Measurements from ENCODE around the gene MTA3. TPM values are rescaled to one million over a fixed set of nuclear protein-coding genes. Genes with fewer than 3 reads are reported as not detected.

The MTA3 gene
- polyA plus RNA-seq, 3 donors = 69.0 to 78.7 (median 75.3) TPM

DNA sequence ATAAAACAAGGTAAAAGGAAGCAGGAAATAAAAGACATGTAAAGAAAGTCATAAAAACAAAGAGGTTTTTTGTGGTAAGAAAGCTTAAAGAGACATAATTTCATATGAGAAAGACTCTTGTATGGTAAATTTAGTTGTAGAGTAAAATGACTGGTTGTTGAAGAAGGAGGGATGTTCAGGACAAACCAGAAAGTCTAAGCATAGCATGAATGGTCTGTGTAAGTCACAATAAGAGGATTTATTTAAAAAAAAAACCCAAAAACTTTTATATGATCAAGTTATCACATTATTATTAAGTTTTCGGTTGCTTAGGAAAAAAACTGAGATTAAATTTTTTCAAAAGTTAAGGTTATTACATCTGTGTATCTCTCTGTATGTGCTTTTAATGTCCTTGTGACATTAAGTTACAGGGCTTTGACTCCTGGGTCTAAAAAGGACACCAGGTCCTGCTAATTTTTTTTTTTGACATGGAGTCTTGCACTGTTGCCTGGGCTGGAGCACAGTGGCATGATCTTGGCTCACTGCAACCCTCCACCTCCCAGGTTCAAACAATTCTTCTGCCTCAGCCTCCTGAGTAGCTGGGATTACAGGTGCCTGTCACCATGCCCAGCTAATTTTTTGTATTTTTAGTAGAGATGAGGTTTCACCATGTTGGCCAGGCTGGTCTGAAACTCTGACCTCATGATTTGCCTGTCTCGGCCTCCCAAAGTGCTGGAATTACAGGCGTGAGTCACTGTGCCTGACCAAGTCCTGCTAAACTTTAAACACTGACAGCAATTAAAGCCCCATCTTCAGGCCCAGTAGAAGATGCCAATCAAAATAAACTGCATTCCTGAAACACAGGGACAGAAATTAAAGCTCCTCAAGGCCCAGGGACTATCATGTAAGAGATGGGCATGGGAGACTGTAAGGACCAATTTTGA lies 209.7 kb downstream of the MTA3 start:
- no peak for DNase-seq (ENCODE audit: low read depth in 3 of 3, low spot score in 2 of 3)

DNA sequence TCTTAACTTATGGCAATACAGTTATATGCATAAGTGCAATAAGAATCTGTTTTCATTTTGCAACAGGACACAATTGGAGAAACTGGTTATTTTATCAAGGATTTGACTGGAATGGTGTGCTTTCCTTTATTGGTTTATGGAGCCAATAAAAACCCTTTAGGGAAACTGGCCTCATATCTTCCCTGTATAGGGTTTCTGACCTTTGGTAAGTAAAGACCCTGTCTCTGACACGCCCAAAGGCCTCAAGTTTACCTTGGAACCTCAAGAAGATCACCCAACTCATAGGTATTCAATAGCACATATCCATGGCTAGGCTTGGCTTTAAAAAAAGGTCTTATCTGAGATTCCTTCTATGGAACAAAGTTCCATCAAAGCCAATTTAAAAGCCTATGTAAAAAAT lies 212.7 kb downstream of the MTA3 start:
- no peak for DNase-seq (ENCODE audit: low read depth in 3 of 3, low spot score in 2 of 3)

DNA sequence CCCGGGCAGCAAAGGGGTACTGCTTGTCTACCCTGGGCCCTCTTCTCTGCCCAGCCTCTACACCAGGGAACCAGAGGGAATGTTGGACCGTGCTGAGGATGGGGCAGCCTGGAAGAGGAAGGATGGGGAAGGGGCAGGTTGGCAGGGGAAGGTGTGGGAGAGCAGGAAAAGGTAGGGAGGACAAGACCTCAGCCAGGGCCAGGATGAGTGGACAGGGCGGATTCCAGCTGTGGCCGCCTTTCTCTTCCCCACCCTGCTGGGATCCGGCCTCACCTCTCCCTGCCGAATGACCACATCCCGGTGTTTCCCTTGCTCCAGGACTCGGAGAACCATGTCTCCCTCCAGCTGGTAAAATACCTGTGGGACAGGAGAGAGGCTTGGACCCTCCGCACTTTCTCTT lies 215.1 kb downstream of the MTA3 start:
- DNase-seq (ENCODE audit: low read depth in 3 of 3, low spot score in 2 of 3) = no peak

DNA sequence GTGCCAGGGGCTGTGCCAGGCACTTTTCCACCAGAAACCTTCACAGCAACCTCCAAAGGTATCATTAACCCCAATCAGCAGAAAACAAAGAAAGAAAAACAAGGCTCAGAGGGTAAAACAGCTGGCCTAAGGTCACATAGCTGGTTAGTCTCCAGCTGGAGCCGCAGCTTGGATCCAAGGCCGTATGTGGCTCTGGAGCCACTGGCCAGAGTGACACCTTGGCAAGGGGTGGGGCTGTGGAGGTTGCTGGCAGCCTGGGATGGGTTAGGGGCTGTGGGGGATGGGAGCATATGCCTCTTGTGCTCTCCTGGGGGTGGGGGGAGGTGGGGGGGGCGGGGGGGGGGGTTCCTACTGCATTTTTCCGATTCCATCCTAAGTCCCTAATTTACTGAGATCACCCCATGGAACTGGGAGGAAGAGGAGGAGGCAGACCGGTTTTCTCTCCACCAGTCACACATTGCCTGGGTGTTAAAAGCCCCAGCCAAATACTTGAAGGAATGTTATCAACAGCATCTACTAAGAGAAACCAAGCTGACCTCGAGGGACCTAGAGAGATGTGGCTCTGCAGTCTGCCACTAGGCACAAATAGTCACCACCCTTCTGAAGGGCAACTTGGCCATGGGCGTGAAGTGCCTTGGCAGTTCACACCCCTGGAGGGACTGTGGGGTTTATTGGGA lies 215.9 kb downstream of the MTA3 start:
- no peak for DNase-seq (ENCODE audit: low read depth in 3 of 3, low spot score in 2 of 3)

DNA sequence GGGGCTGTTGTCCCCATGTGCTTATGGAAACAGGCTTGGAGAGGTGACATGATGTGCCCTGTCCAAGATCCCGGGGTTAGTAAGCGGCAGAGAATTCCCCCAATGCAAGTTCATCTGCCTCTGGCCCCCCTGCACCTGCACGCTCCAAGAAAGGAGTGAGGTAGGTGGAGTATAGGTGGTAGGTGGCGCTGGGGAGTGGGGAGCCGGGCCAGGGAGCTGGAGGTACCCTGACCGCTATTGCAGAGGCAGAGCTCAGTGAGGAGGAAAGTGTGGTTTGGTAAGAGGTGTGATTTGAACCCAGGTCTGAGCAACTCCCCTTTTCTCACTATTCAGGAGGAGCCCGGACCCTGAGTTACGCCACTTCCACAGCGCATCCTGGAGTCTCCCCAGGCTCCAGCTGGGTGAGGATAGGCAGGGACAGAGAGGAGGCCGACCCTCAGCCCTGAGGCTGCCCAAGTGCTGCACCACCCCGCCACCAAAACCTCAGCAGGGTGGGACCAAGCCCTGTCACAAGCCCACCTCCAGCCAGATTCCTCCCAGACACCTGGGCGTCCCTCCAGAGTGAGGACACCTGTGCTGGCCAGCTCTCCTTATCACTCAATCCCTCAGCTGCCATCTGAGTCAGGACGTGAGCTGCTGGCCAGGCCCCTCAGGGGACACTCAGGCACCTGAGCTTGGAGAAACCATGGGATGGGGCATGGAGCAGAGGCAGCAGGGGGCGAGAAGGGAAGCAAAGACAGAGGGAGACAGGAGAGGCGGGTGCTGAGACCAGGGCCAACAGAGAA lies 218.3 kb downstream of the MTA3 start:
- no peak for DNase-seq (ENCODE audit: low read depth in 3 of 3, low spot score in 2 of 3)

DNA sequence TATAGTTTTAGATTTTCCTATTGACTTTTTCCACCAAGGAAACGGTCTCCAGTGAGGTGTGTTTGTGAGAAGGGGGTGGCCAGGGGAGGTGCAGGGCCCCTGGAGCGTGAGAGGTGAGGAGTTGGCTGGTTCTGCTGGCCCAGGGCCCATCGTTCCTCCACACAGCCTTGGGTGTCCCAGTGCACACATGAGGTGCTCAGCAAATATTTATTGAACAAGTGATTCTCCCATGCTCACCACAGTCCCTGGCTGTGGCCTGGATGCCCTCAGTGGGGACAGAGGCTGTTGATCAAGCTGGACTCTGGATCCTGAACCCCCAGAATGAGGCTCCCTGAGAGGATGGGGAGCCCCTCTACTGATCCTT lies 219.0 kb downstream of the MTA3 start:
- no peak for DNase-seq (ENCODE audit: low read depth in 3 of 3, low spot score in 2 of 3)

DNA sequence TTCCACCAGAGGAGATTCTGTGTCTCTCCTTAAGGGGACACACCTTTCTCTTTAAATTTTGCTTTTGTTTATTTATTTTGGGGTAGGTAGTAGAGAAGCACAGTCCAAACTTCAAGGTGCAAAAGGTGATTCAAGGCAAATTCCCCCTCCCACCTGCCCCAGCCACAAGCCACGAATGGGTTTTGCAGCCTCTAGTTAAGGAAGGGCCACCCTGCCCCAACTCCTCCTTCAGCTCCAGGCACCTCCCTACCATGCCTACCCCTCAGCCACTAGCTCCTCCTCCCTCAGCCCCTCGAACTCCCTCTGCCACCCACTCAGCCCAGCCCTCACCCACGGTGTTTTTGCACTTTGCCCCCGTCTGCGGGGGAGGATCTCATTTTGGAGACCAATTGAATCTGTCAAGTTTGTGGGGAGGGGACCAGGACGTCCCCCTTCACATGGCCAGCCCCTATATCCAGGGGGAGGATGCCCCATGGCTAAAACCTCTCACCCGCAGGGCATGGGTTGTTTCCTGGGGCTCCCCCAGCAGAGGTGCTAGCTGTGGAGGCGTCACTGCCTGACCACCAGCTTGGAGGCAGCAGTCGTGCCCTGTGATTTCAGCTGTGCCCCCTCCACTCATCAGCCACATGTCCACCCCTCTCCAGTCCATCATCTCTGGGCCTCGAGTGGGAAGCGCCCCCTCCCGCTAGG lies 219.5 kb downstream of the MTA3 start:
- DNase-seq (ENCODE audit: low read depth in 3 of 3, low spot score in 2 of 3) = no peak

DNA sequence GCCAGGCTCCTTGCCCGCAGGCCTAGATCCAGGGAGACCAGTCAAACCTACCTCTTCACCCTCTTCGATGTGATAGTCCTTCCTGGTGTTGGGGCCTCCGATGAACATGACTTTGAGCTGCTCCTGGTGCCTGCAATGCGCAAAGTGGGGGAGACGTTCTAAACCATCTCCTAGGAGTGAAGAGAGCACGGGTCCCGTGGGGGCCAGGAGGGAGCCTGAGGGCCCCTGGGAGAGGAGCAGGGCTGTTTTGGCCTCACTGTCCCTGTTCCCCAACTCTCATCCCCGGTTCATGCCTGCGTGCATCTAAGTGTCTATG lies 220.0 kb downstream of the MTA3 start:
- DNase-seq (ENCODE audit: low read depth in 3 of 3, low spot score in 2 of 3) = no peak

DNA sequence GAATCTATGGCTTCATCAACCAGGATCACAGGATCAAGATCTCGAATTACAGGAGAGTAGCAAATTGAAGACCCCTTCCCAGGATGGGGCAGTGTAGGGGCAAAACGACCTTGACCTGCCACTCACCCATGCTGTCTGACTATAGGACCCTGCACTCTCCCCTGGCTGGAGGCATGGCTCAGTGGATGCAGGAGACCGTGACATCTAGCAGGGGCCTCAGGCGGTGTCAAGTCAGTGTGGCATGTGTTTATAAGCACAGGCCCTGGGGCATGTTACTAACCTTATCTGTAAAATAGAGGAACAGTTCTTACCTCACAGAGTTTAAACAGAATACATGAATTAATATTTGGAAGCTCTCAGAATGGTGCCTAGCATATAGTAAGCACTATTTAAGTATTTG lies 220.4 kb downstream of the MTA3 start:
- DNase-seq (ENCODE audit: low read depth in 3 of 3, low spot score in 2 of 3) = no peak

DNA sequence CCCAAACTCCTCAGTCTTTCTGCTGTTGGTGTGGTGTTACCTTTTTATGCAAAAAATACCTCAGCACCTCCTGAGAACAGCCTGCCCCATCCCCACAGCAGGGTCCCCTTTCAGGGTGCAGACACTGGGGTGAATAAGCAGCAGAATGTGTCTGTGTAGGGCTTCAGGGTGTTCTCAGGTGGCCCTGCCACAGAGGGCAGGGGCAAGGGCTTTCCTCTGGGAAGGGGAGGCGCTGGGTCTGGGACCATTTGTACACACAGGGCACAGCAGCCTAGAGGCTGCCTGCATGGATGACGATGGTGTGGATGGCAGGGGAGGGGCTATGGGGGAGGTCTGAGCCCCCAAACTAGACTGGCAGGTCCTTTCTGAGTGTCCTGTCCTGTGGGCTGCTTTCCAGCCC lies 221.3 kb downstream of the MTA3 start:
- DNase-seq (ENCODE audit: low read depth in 3 of 3, low spot score in 2 of 3) = no peak

DNA sequence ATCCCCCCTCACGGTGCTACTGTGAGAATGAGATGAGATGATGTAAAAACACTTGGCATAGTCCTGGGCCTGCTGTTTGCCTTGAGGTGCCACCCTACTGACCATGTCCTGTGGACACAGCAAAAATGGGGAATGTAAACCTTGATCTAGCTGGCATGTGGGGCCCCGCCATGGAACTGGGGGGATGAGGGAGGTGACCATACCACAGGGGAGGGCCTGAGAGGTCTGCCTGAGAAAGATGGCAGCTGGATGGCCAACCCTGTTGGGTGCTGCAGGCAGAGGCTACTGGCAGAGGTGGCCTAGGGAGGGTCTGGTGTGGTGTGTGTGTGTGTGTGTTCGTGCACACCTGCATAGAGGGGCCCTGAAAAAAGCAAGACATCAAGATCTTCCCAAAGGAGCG lies 223.2 kb downstream of the MTA3 start:
- DNase-seq (ENCODE audit: low read depth in 3 of 3, low spot score in 2 of 3) = no peak

DNA sequence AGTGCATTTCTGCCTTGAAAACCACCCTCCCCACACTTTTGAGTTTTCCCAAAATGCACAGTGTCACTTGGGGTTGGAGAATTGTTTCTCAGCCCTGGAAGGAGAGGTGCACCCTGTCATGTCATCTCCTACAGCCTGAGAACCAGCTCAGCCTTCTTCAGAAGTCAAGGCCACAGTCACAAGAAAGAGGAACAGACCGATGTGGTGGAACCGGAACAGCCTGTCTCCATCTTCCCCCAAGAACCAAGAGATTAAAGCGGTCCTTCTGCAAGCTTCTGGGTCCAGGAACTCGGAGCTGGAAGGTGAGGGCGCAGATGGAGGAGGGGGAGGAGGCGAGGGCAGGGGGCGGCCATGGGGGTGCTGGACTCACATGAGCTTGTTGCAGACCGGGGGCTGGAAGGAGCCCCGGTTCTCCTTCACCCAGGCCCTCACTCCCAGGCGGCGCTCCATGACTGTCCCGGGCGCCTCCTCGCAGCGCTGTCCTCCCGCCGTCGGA lies 223.7 kb downstream of the MTA3 start:
- DNase-seq (ENCODE audit: low read depth in 3 of 3, low spot score in 2 of 3) = no peak

DNA sequence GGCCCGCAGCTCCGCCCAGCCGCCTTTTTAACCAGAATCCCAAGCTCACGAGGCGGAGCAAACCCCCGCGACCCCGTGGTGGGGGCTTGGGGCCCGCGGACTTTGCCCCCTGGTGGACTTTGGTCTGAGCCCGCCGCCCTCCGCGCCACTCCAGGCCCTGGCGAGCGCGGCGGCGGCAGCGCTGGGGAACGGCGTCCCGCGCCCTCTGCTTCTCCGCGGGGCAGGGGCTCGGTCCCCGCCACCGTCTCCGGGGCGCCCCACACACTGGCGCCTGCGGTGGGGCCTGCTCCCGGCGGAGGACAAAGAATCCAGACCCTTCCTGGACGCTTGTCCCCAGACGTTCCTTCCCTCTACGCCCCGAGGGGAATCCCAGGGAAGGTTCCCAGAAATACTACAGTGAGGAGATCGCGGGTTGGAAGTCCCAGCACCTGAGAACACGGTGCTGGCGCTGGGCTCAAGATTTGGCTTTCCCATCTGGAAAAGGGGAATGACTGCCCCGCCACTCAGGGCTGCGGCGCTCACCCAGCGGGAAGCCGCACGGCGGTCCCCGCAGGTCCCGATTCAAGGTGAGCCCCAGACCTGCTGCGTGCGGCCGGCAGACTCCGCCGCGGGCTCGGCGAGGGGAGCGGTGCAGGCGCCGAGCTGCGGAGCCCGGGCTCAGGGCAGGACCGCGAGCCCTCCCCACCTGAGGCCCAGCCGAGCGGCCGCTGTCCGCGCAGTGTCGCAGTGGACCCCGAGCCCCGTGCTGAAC lies 224.3 kb downstream of the MTA3 start, which contains the start of gene HAAO:
TSS of gene HAAO (minus strand) at position 1 of the 751 bp plus-strand sequence. CDS start 47 bp downstream, outside the sequence.
- DNase-seq (ENCODE audit: low read depth in 3 of 3, low spot score in 2 of 3) = no peak

DNA sequence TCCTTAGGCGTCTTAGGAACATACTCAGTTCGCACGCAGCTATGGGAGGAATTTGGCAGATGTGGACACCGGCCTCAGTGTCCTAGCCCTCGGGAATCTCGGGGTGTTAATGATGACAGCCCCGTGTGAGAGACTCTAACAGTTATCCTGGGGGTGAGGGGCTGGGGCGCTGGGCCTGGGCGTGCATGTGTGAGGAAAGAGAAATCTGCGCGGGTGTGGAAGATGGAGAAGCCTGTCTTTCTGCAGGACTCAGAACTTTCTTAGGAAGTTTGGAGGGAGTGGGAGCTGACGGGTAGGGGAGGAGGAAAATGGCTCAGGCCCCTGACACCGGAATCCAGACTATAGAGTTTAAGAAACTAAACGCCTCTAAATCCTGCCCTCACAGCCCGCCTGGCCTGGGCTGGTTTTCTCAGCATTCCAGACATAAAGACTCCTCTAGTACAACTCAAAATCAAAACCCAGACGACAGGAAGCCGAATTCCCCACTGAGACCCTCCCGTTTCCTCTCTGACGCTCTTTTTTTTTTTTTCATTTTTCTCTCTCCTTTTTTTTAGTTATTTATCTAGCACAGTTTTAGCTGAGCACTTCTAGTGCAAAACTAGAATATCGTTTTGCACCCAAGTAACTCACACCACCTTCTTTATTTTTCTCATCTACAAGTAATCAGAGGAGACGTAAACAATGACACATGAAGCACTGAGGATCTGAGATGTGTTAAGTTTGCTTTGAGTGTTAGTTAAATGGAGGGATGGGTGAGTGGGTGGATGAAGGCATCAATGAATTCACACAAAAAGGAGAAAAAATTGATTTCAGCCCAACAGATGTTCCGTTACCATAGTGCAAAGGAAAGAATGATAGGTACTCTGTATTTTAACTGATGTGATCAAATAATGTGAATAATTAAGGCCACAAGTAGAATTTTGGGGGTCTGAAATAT lies 225.2 kb downstream of the MTA3 start:
- no peak for DNase-seq (ENCODE audit: low read depth in 3 of 3, low spot score in 2 of 3)

DNA sequence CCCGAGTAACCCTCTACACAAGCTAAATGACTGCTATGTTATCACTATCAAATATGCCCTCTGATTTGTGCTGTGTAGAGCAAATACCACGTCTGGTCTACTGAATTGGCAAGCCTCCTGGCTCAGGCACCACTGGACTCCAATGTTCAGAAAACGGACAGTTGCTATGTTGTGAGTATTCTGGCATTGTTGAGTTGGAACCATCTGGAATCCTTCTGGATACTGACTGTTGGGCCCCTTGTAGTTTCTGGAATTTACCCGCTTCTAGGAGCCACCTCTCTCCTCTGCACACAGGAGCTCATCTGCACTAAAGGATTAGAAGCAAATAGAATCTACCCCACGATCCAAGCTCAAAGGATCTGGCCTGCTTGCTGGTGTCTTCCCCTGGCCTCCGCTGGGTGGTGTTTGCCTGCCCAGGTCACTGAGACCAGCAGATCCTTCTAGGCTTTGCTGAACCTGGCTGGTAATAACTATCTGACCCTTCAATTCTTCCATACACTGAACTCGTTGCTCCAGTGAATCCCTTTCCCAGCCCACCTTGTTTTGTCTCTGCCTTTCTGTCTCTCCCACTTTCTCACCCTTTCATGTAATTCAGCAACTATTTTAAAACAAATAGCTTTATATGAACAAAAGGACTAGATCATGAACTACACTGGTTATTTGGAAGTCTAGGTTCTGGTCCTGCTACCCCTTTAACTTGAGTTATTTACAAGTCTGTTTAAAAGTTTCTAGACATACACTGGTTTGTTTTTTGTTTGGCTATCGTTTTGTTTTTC lies 226.0 kb downstream of the MTA3 start:
- no peak for DNase-seq (ENCODE audit: low read depth in 3 of 3, low spot score in 2 of 3)

DNA sequence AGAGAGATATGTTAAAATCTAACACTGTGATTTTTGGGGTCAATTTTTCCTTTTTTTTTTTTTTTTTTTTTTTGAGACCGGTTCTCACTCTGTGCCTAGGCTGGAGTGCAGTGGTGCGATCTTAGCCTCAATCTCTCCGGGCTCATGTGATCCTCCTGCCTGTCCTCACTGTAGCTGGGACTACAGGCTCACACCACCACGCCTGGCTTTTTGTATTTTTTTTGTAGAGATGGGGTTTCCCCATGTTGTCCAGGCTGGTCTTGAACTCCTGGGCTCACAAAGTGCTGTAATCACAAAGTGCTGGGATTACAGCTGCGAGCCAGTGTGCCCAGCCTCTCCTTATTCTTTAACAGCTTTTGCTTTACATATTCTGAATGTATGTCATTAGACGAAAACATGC lies 226.8 kb downstream of the MTA3 start:
- no peak for DNase-seq (ENCODE audit: low read depth in 3 of 3, low spot score in 2 of 3)

DNA sequence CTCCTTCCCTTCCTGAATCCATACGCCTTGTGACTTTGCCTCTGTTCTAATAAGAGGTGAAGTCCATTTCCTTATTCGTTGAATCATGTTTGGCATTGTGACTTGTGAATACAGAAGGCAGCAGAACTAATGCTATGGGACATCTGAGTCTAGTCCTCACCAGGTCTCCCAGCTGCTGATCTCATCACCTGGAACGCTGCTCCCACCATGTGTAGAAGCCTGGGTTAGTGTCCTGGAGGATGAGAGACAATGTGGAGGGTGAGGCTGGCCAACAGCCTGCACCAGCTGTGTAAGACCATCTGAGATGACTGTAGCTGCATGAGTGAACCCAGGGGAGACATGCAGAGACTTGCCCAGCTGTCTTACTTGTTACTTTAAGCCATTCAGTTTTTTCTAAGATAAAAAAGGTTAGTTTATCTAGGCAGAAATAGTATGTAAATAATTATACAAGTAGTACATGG lies 227.4 kb downstream of the MTA3 start:
- DNase-seq (ENCODE audit: low read depth in 3 of 3, low spot score in 2 of 3) = no peak

All from right renal cortex interstitium (tissue), 3 donors.